ENCODE measurements around the gene TRIM17. TPM values are rescaled to one million over a fixed set of nuclear protein-coding genes. Genes with fewer than 3 reads are reported as not detected.

Gene TRIM17
- total and polyA plus RNA-seq, 2 of the 8 experiments (the other 6 are each of a cell fraction or from before 2014, with no cell fraction given): 1.1 to 2.2 TPM

DNA sequence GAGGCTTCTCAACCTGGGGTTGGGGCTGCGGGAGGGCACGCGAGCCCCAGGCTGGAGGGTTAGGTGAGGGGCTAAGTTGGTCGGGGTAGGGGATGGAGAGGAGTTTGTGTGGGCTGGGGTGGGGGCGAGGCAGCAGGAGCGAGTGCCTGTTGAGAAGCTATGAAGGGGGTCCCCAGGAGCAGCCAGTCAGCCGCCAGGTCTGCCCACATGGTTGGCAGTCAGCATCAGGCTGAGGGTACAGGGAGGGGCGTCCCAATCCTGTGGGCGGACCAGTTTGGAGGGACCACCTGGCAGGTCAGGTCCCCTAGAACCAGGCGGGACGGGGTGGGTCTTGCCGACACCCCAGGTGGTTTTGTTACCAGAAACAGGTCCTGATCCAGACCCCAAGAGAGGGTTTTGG, 400 bp upstream of the TRIM17 start (continued):
- TF ChIP-seq, protein P1, sequence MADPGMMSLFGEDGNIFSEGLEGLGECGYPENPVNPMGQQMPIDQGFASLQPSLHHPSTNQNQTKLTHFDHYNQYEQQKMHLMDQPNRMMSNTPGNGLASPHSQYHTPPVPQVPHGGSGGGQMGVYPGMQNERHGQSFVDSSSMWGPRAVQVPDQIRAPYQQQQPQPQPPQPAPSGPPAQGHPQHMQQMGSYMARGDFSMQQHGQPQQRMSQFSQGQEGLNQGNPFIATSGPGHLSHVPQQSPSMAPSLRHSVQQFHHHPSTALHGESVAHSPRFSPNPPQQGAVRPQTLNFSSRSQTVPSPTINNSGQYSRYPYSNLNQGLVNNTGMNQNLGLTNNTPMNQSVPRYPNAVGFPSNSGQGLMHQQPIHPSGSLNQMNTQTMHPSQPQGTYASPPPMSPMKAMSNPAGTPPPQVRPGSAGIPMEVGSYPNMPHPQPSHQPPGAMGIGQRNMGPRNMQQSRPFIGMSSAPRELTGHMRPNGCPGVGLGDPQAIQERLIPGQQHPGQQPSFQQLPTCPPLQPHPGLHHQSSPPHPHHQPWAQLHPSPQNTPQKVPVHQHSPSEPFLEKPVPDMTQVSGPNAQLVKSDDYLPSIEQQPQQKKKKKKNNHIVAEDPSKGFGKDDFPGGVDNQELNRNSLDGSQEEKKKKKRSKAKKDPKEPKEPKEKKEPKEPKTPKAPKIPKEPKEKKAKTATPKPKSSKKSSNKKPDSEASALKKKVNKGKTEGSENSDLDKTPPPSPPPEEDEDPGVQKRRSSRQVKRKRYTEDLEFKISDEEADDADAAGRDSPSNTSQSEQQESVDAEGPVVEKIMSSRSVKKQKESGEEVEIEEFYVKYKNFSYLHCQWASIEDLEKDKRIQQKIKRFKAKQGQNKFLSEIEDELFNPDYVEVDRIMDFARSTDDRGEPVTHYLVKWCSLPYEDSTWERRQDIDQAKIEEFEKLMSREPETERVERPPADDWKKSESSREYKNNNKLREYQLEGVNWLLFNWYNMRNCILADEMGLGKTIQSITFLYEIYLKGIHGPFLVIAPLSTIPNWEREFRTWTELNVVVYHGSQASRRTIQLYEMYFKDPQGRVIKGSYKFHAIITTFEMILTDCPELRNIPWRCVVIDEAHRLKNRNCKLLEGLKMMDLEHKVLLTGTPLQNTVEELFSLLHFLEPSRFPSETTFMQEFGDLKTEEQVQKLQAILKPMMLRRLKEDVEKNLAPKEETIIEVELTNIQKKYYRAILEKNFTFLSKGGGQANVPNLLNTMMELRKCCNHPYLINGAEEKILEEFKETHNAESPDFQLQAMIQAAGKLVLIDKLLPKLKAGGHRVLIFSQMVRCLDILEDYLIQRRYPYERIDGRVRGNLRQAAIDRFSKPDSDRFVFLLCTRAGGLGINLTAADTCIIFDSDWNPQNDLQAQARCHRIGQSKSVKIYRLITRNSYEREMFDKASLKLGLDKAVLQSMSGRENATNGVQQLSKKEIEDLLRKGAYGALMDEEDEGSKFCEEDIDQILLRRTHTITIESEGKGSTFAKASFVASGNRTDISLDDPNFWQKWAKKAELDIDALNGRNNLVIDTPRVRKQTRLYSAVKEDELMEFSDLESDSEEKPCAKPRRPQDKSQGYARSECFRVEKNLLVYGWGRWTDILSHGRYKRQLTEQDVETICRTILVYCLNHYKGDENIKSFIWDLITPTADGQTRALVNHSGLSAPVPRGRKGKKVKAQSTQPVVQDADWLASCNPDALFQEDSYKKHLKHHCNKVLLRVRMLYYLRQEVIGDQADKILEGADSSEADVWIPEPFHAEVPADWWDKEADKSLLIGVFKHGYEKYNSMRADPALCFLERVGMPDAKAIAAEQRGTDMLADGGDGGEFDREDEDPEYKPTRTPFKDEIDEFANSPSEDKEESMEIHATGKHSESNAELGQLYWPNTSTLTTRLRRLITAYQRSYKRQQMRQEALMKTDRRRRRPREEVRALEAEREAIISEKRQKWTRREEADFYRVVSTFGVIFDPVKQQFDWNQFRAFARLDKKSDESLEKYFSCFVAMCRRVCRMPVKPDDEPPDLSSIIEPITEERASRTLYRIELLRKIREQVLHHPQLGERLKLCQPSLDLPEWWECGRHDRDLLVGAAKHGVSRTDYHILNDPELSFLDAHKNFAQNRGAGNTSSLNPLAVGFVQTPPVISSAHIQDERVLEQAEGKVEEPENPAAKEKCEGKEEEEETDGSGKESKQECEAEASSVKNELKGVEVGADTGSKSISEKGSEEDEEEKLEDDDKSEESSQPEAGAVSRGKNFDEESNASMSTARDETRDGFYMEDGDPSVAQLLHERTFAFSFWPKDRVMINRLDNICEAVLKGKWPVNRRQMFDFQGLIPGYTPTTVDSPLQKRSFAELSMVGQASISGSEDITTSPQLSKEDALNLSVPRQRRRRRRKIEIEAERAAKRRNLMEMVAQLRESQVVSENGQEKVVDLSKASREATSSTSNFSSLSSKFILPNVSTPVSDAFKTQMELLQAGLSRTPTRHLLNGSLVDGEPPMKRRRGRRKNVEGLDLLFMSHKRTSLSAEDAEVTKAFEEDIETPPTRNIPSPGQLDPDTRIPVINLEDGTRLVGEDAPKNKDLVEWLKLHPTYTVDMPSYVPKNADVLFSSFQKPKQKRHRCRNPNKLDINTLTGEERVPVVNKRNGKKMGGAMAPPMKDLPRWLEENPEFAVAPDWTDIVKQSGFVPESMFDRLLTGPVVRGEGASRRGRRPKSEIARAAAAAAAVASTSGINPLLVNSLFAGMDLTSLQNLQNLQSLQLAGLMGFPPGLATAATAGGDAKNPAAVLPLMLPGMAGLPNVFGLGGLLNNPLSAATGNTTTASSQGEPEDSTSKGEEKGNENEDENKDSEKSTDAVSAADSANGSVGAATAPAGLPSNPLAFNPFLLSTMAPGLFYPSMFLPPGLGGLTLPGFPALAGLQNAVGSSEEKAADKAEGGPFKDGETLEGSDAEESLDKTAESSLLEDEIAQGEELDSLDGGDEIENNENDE (IDR thresholded peaks at IDR 0.05; ENCODE audit: insufficient replicate concordance, low read length): no peak
- TF ChIP-seq GTF2F1 (IDR thresholded peaks at IDR 0.05; ENCODE audit: borderline replicate concordance, low read depth, low read length): no peak
